A549 (cell line): ENCODE data around the gene DTWD1. TPM values are rescaled to one million over a fixed set of nuclear protein-coding genes. Genes with fewer than 3 reads are reported as not detected.

ENCODE experiments used
- ATAC-seq, 2 experiments: fragments of 200-7000 bp in 1 of 2; fragments of >200 bp in 1 of 2; cut with Nextera tagmentation in 1 of 2; cut with Tn5 transposase in 1 of 2; 3 replicates each; pipeline versions ENCODE4 v1.8.0 to v1.9.1; 2018 to 2020; ENCODE audit warnings: mild to moderate bottlenecking in 1 of 2, moderate library complexity in 1 of 2
- CTCF ChIA-PET: fragments of 300-600 bp; sonication (Branson Sonifier 250); formaldehyde crosslinking; extraction: SDS; loops from one replicate; lab custom pipeline; 2021; ENCODE audit warnings: antibody characterized with exemption, inconsistent platforms; lab: Yijun Ruan, JAX
- POLR2A ChIA-PET: fragments of 350-600 bp; formaldehyde crosslinking; extraction: SDS; loops from one replicate; lab custom pipeline; 2021; ENCODE audit warnings: antibody characterized with exemption, inconsistent platforms; lab: Yijun Ruan, JAX
- DNase-seq, 2 experiments: peaks; one replicate each; pipeline versions ENCODE4 v3.0.0 to v3.0.0-alpha.2; 2011 to 2016; ENCODE audit warnings: low read depth in 1 of 2, low spot score in 1 of 2
- FAIRE-seq: peaks from 2 replicates; lab custom pipeline; 2011; peaks lifted over from hg19 to GRCh38; lab: Jason Lieb, UNC
- H3K27ac ChIP-seq, 2 experiments: fragments of >200 bp; sonication (Bioruptor Twin); formaldehyde crosslinking; 3 replicates each; pipeline ENCODE4 v1.5.1; 2016 to 2017
- H3K4me1 ChIP-seq: fragments of >200 bp; sonication (Bioruptor Twin); formaldehyde crosslinking; 3 replicates; pipeline ENCODE4 v1.6.1; 2016
- H3K4me2 ChIP-seq: fragments of >200 bp; sonication (Bioruptor Twin); formaldehyde crosslinking; 3 replicates; pipeline ENCODE4 v1.6.1; 2016
- H3K4me3 ChIP-seq: fragments of >200 bp; sonication (Bioruptor Twin); formaldehyde crosslinking; 3 replicates; pipeline ENCODE4 v1.5.1; 2016
- H3K9me3 ChIP-seq: fragments of >200 bp; sonication (Bioruptor Twin); formaldehyde crosslinking; 3 replicates; pipeline ENCODE4 v1.6.1; 2016
- BHLHE40 ChIP-seq: IDR thresholded peaks from 2 replicates; pipeline ENCODE4 v1.6.1; 2012; ENCODE audit warnings: low read depth, low read length, inconsistent platforms
- CBX8 ChIP-seq: fragments of 200-600 bp; sonication (generic); IDR thresholded peaks from 2 replicates; pipeline ENCODE4 v1.6.1; 2016
- CEBPB ChIP-seq, 2 experiments: fragments of >200 bp in 1 of 2; sonication (Bioruptor Twin) in 1 of 2; formaldehyde crosslinking in 1 of 2; IDR thresholded peaks; 2 replicates each; pipeline ENCODE4 v1.6.1; 2012 to 2016
- EHF ChIP-seq: fragments of 250-450 bp; sonication (Bioruptor Pico); IDR thresholded peaks from 2 replicates; pipeline ENCODE4 v1.5.0; 2020; ENCODE audit warnings: mild to moderate bottlenecking
- EHMT2 ChIP-seq: fragments of 200-600 bp; sonication (generic); IDR thresholded peaks from 2 replicates; pipeline ENCODE4 v1.6.1; 2016; ENCODE audit warnings: antibody characterized with exemption, low read depth, mild to moderate bottlenecking, moderate library complexity
- FOXS1 ChIP-seq: fragments of 250-450 bp; sonication (Bioruptor Pico); IDR thresholded peaks from 2 replicates; pipeline ENCODE4 v1.5.0; 2020; ENCODE audit warnings: mild to moderate bottlenecking, moderate library complexity
- HOXB13 ChIP-seq: fragments of 250-450 bp; sonication (Bioruptor Pico); IDR thresholded peaks from 2 replicates; pipeline ENCODE4 v1.5.0; 2020; ENCODE audit warnings: low read depth, mild to moderate bottlenecking, moderate library complexity
- HOXB5 ChIP-seq: fragments of 250-450 bp; sonication (Bioruptor Pico); IDR thresholded peaks from 2 replicates; pipeline ENCODE4 v1.5.0; 2020; ENCODE audit warnings: mild to moderate bottlenecking, moderate library complexity
- KDM1A ChIP-seq: fragments of 200-600 bp; sonication (generic); IDR thresholded peaks from 2 replicates; pipeline ENCODE4 v1.6.1; 2016; ENCODE audit warnings: low read depth, mild to moderate bottlenecking
- MAFK ChIP-seq: fragments of 450-650 bp; IDR thresholded peaks from 2 replicates; pipeline ENCODE4 v1.6.1; 2014; ENCODE audit not compliant: partially characterized antibody
- MYC ChIP-seq: IDR thresholded peaks from 2 replicates; pipeline ENCODE4 v1.6.1; 2012; ENCODE audit warnings: mild to moderate bottlenecking, inconsistent platforms, low read length, improper control_type of control experiment, borderline replicate concordance
- NR3C1 ChIP-seq: fragments of >200 bp; sonication (Bioruptor Twin); formaldehyde crosslinking; IDR thresholded peaks from 3 replicates; pipeline ENCODE4 v1.6.1; 2017
- POLR2AphosphoS2 ChIP-seq: conservative IDR thresholded peaks from 2 replicates; pipeline ENCODE4 v1.6.1; 2012; ENCODE audit warnings: low read length, improper control_type of control experiment, inconsistent platforms
- RAD21 ChIP-seq, 2 experiments: fragments of >200 bp in 1 of 2; sonication (Bioruptor Twin) in 1 of 2; formaldehyde crosslinking in 1 of 2; IDR thresholded peaks in 1 of 2; conservative IDR thresholded peaks in 1 of 2; 2 replicates in 1 of 2; 3 replicates in 1 of 2; pipeline ENCODE4 v1.6.1; 2012 to 2018; ENCODE audit warnings: inconsistent platforms in 1 of 2
- RARB ChIP-seq: fragments of 250-450 bp; sonication (Bioruptor Pico); IDR thresholded peaks from 2 replicates; pipeline ENCODE4 v1.8.0; 2021; ENCODE audit warnings: mild to moderate bottlenecking, moderate library complexity
- RFX5 ChIP-seq: fragments of 450-650 bp; IDR thresholded peaks from 2 replicates; pipeline ENCODE4 v1.7.1; 2014; ENCODE audit warnings: antibody characterized with exemption, mild to moderate bottlenecking, moderate library complexity
- RNF2 ChIP-seq: fragments of 200-600 bp; sonication (generic); IDR thresholded peaks from 2 replicates; pipeline ENCODE4 v1.6.1; 2016; ENCODE audit warnings: low read depth, mild to moderate bottlenecking, antibody characterized with exemption, moderate library complexity, borderline replicate concordance
- TFCP2L1 ChIP-seq: fragments of 250-450 bp; sonication (Bioruptor Pico); IDR thresholded peaks from 2 replicates; pipeline ENCODE4 v1.5.0; 2021; ENCODE audit warnings: mild to moderate bottlenecking
- TP53 ChIP-seq: fragments of 250-450 bp; sonication (Bioruptor Pico); IDR thresholded peaks from 2 replicates; pipeline ENCODE4 v1.5.0; 2021; ENCODE audit warnings: mild to moderate bottlenecking, moderate library complexity
- ZFP36 ChIP-seq: fragments of 450-650 bp; IDR thresholded peaks from 2 replicates; pipeline ENCODE4 v1.6.1; 2014; ENCODE audit warnings: borderline replicate concordance; ENCODE audit not compliant: partially characterized antibody
- ZNF302 ChIP-seq: fragments of 250-450 bp; sonication (Bioruptor Pico); IDR thresholded peaks from 2 replicates; pipeline ENCODE4 v1.9.0; 2021; ENCODE audit warnings: inconsistent platforms, mild to moderate bottlenecking, moderate library complexity
- WGBS: methylation state at CpG from one replicate; pipeline ENCODE4 v1.1.6; 2017; ENCODE audit errors: missing lambda C conversion rate; 5-methylcytosine and 5-hydroxymethylcytosine counted together
- polyA plus RNA-seq, 4 experiments: library from polyadenylated mRNA; depleted of rRNA in 3 of 4; stranded (reverse); fragments of >200 nt; fragmentation: RNase III in 1 of 4; extraction: RNeasy Plus Mini Kit Qiagen cat#74134 plus additional on column Dnase treatment in 1 of 4; gene quantifications; 2 replicates in 3 of 4; 3 replicates in 1 of 4; pipeline ENCODE4 v1.2.3, GENCODE V29; 2011 to 2017
- TF ChIP-seq, protein P1 (sequence below): fragments of 200-600 bp; sonication (generic); IDR thresholded peaks from 2 replicates; pipeline ENCODE4 v1.6.1; 2016; ENCODE audit warnings: antibody characterized with exemption, mild to moderate bottlenecking, moderate library complexity
- TF ChIP-seq, protein P2 (sequence below): fragments of >200 bp; sonication (Bioruptor Twin); formaldehyde crosslinking; IDR thresholded peaks from 3 replicates; pipeline ENCODE4 v1.5.1; 2016
- TF ChIP-seq, protein P3 (sequence below): IDR thresholded peaks from 2 replicates; pipeline ENCODE4 v1.6.1; 2012
- TF ChIP-seq, protein P4 (sequence below): fragments of 250-450 bp; sonication (Bioruptor Pico); IDR thresholded peaks from 2 replicates; pipeline ENCODE4 v1.5.0; 2021; ENCODE audit warnings: mild to moderate bottlenecking, moderate library complexity, borderline replicate concordance

DTWD1 gene
- polyA plus RNA-seq, 2 of the 4 experiments (the other 2 are of a cell fraction): 17.3 to 24.3 TPM

DNA sequence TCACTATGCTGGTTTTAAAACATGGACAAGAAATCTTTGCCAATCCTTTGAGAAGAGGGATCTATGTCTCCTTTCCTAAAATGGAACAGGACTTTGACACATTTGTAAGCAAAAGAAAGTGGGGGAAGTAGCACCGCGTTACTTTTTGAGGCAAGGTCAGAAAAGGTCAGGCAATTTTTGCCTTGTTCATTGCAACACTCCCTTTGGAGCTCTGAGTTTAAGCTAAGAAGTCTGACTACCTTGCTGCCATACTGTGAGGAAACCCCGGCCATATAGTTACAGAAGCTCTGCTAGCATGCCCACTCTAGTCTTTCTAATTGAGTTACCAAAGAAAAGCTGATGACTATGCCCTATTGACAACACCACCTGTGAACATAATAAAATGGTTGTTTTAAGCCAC is 1.6 kb upstream of the DTWD1 start:
- CTCF ChIA-PET: no interaction called here
- no peak for DNase-seq

DNA sequence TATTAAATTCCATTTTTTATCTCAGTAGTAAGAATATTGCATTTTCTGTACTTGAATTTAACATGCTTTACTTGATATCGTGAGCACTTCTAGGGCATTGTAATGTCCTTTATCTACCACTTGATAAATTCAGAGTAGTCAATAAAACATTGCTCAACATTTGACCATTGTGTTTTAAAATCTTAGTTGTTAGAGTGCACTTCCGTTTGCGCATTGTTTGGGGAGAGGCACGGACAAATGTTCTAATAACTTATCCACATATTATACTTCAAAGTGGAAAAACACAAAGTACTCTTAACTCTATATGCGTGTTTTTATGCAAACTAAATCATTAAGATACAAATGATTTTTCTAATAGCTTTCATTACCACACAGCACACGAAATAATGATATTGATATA is 649 bp upstream of the DTWD1 start:
- TF ChIP-seq RARB (no peak), RNF2 (no peak), EHMT2 (no peak), FOXS1 (no peak), RAD21 (conservative IDR thresholded peaks at IDR 0.05 in 1 of 2, IDR thresholded peaks at IDR 0.05 in 1 of 2) (no peak), POLR2AphosphoS2 (no peak), ZFP36 (no peak)
- TF ChIP-seq, protein P1, sequence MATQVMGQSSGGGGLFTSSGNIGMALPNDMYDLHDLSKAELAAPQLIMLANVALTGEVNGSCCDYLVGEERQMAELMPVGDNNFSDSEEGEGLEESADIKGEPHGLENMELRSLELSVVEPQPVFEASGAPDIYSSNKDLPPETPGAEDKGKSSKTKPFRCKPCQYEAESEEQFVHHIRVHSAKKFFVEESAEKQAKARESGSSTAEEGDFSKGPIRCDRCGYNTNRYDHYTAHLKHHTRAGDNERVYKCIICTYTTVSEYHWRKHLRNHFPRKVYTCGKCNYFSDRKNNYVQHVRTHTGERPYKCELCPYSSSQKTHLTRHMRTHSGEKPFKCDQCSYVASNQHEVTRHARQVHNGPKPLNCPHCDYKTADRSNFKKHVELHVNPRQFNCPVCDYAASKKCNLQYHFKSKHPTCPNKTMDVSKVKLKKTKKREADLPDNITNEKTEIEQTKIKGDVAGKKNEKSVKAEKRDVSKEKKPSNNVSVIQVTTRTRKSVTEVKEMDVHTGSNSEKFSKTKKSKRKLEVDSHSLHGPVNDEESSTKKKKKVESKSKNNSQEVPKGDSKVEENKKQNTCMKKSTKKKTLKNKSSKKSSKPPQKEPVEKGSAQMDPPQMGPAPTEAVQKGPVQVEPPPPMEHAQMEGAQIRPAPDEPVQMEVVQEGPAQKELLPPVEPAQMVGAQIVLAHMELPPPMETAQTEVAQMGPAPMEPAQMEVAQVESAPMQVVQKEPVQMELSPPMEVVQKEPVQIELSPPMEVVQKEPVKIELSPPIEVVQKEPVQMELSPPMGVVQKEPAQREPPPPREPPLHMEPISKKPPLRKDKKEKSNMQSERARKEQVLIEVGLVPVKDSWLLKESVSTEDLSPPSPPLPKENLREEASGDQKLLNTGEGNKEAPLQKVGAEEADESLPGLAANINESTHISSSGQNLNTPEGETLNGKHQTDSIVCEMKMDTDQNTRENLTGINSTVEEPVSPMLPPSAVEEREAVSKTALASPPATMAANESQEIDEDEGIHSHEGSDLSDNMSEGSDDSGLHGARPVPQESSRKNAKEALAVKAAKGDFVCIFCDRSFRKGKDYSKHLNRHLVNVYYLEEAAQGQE: no peak
- Histone ChIP-seq H3K4me1 (peaks cover 10% of the 10 kb centered on the region; the same call in 2 of the 3 replicates), H3K4me2 (peak overlapping the region; percentile 98), H3K9me3 (peaks cover 2% of the 10 kb centered on the region; the same call in 2 of the 3 replicates), H3K4me3 (peak overlapping the region; percentile 76), H3K27ac (peak overlapping the region; percentile 92 to 98)
- ATAC-seq: peak; percentile 19 to 48; a peak in 3 of 6 replicates
- 3% methylated on average over 6 of the region's 6 CpGs for WGBS
- FAIRE-seq: no peak
- DNase-seq: peak; percentile 3 to 7
- ChIA-PET CTCF (no interaction called here), POLR2A (no interaction called here)

More for the DNA sequence above, 1.6 kb upstream of the DTWD1 start:
- H3K9me3 ChIP-seq: no peaks in the 10 kb centered on the region
- H3K27ac ChIP-seq: no peak overlapping the region
- peaks cover 10% of the 10 kb centered on the region; the same call in 2 of the 3 replicates for H3K4me1 ChIP-seq
- no peak for FAIRE-seq
- POLR2A ChIA-PET: no interaction called here
- no peak for ATAC-seq
- H3K4me2 ChIP-seq: peak overlapping the region; percentile 98; the same call in 2 of the 3 replicates
- TF ChIP-seq, protein P2, sequence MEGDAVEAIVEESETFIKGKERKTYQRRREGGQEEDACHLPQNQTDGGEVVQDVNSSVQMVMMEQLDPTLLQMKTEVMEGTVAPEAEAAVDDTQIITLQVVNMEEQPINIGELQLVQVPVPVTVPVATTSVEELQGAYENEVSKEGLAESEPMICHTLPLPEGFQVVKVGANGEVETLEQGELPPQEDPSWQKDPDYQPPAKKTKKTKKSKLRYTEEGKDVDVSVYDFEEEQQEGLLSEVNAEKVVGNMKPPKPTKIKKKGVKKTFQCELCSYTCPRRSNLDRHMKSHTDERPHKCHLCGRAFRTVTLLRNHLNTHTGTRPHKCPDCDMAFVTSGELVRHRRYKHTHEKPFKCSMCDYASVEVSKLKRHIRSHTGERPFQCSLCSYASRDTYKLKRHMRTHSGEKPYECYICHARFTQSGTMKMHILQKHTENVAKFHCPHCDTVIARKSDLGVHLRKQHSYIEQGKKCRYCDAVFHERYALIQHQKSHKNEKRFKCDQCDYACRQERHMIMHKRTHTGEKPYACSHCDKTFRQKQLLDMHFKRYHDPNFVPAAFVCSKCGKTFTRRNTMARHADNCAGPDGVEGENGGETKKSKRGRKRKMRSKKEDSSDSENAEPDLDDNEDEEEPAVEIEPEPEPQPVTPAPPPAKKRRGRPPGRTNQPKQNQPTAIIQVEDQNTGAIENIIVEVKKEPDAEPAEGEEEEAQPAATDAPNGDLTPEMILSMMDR: no peak
- TF ChIP-seq CBX8: no peak
- TF ChIP-seq RFX5: no peak
- TF ChIP-seq ZNF302 (CRISPR knock-in tag): no peak
- TF ChIP-seq HOXB13 (CRISPR knock-in tag): no peak
- TF ChIP-seq, all 56 proteins: peak for 0
- no peak overlapping the region for H3K4me3 ChIP-seq
- 80% methylated on average over 3 of the region's 3 CpGs for WGBS

DNA sequence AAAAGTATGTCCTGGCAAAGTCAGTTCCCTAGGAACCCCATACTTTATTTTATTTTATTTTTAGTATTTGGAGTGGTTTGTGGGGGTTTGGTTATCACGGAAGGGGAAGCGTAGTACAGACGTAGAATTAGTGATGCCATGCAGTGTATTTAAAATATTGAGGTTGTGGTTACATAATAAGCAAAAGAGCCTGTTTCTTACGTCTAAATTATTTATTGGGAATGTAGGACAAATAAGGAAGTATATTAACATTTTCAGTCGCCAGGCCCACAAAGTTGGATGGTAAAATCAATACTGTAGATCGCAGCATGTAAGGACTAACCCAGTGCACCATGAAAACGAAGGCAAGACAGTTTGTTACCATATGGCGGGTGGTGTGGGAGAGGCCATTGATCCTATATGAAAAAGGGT is 558 bp downstream of the DTWD1 start:
- ATAC-seq: no peak
- peak overlapping the region; percentile 81 for H3K4me2 ChIP-seq
- H3K27ac ChIP-seq: peak overlapping the region; percentile 92 to 98
- ChIA-PET CTCF (interaction anchor here (0.7 to 0.9 kb wide), 2 partner anchors 9 to 219 kb away, joined by 3 read pairs; no protein-coding TSS in a partner anchor), POLR2A (interaction anchor here (0.7 kb wide), 2 partner anchors 612 to 963 kb away, joined by 3 read pairs; no protein-coding TSS in a partner anchor)
- WGBS: 19% methylated on average over 8 of the region's 8 CpGs
- FAIRE-seq: no peak
- DNase-seq: peak in 1 of 2 experiments; percentile 0
- peaks cover 11% of the 10 kb centered on the region for H3K9me3 ChIP-seq
- H3K4me1 ChIP-seq: peaks cover 10% of the 10 kb centered on the region; the same call in 2 of the 3 replicates
- peak overlapping the region; percentile 71 for H3K4me3 ChIP-seq
- TF ChIP-seq CEBPB (IDR thresholded peaks at IDR 0.05) (no peak), BHLHE40 (no peak), MAFK (no peak), EHF (CRISPR knock-in tag) (no peak), TFCP2L1 (CRISPR knock-in tag) (no peak), HOXB5 (CRISPR knock-in tag) (no peak), KDM1A (no peak), MYC (no peak), NR3C1 (no peak), TP53 (CRISPR knock-in tag) (no peak)
- TF ChIP-seq, protein P3, sequence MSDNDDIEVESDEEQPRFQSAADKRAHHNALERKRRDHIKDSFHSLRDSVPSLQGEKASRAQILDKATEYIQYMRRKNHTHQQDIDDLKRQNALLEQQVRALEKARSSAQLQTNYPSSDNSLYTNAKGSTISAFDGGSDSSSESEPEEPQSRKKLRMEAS: no peak
- TF ChIP-seq, protein P4, sequence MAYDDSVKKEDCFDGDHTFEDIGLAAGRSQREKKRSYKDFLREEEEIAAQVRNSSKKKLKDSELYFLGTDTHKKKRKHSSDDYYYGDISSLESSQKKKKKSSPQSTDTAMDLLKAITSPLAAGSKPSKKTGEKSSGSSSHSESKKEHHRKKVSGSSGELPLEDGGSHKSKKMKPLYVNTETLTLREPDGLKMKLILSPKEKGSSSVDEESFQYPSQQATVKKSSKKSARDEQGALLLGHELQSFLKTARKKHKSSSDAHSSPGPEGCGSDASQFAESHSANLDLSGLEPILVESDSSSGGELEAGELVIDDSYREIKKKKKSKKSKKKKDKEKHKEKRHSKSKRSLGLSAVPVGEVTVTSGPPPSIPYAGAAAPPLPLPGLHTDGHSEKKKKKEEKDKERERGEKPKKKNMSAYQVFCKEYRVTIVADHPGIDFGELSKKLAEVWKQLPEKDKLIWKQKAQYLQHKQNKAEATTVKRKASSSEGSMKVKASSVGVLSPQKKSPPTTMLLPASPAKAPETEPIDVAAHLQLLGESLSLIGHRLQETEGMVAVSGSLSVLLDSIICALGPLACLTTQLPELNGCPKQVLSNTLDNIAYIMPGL (CRISPR knock-in tag): no peak
